IMR-90 (cell line): Measurements from ENCODE around the gene DCUN1D3. TPM values are rescaled to one million over a fixed set of nuclear protein-coding genes. Genes with fewer than 3 reads are reported as not detected.

ENCODE experiments used
- ATAC-seq: fragments of 200-7000 bp; cut with Tn5 transposase; 2 replicates; pipeline ENCODE4 v1.9.1; 2020; ENCODE audit warnings: low read depth, mild to moderate bottlenecking, moderate library complexity
- BruUV-seq: library from RNA; stranded (reverse); fragments of 400-500 nt; replicated peaks from 2 replicates; lab custom pipeline; 2021; lab: Mats Ljungman, UMichigan
- CTCF ChIA-PET: fragments of 300-600 bp; formaldehyde crosslinking; extraction: SDS; loops from one replicate; lab custom pipeline; 2021; ENCODE audit warnings: antibody characterized with exemption; lab: Yijun Ruan, JAX
- POLR2A ChIA-PET: fragments of 300-600 bp; sonication (Branson Sonifier 250); formaldehyde crosslinking; loops from one replicate; lab custom pipeline; 2022; ENCODE audit warnings: antibody characterized with exemption; ENCODE audit not compliant: unreplicated experiment; lab: Charles Lee
- DNase-seq: peaks from one replicate; pipeline ENCODE4 v3.0.0; 2013
- H2AFZ ChIP-seq: replicated peaks from 2 replicates; pipeline ENCODE3; 2013; ENCODE audit warnings: low read length, mild to moderate bottlenecking; ENCODE audit not compliant: poor library complexity
- H2AK5ac ChIP-seq: 2 replicates; pipeline ENCODE4 v1.6.1; 2013; ENCODE audit warnings: low read depth, low read length, inconsistent platforms
- H2AK9ac ChIP-seq: replicated peaks from 2 replicates; pipeline ENCODE3; 2013; ENCODE audit warnings: mild to moderate bottlenecking, low read depth, low read length, moderate library complexity; ENCODE audit not compliant: poor library complexity
- H2BK120ac ChIP-seq: 2 replicates; pipeline ENCODE4 v1.6.1; 2013; ENCODE audit warnings: low read depth, low read length, inconsistent platforms
- H2BK15ac ChIP-seq: 3 replicates; pipeline ENCODE4 v1.6.1; 2013; ENCODE audit warnings: low read depth, low read length, inconsistent platforms
- H2BK20ac ChIP-seq: 2 replicates; pipeline ENCODE4 v1.6.1; 2013; ENCODE audit warnings: low read depth, mild to moderate bottlenecking, inconsistent platforms, low read length, moderate library complexity
- H2BK5ac ChIP-seq: 2 replicates; pipeline ENCODE4 v1.6.1; 2013; ENCODE audit warnings: mild to moderate bottlenecking, low read depth, low read length, inconsistent platforms; ENCODE audit not compliant: poor library complexity, severe bottlenecking
- H3K14ac ChIP-seq: replicated peaks from 2 replicates; pipeline ENCODE4 v1.6.1; 2013; ENCODE audit warnings: low read depth, low read length, inconsistent platforms
- H3K18ac ChIP-seq: 2 replicates; pipeline ENCODE4 v1.6.1; 2013; ENCODE audit warnings: low read depth, low read length, control low read depth
- H3K23ac ChIP-seq: 2 replicates; pipeline ENCODE4 v1.6.1; 2013; ENCODE audit warnings: low read depth, low read length, inconsistent platforms
- H3K27ac ChIP-seq: 2 replicates; pipeline ENCODE4 v1.5.1; 2013; ENCODE audit warnings: mild to moderate bottlenecking, control low read depth, low read length; ENCODE audit not compliant: insufficient read depth
- H3K27me3 ChIP-seq: 2 replicates; pipeline ENCODE4 v1.6.1; 2013; ENCODE audit warnings: low read length; ENCODE audit not compliant: control insufficient read depth, insufficient read depth
- H3K36me3 ChIP-seq: 2 replicates; pipeline ENCODE4 v1.6.1; 2013; ENCODE audit warnings: low read length, mixed read lengths; ENCODE audit not compliant: control insufficient read depth, insufficient read depth
- H3K4ac ChIP-seq: 2 replicates; pipeline ENCODE4 v1.6.1; 2013; ENCODE audit warnings: low read depth, low read length, inconsistent platforms
- H3K4me1 ChIP-seq: 2 replicates; pipeline ENCODE4 v1.6.1; 2013; ENCODE audit warnings: low read length, mixed read lengths; ENCODE audit not compliant: control insufficient read depth, insufficient read depth
- H3K4me2 ChIP-seq: 2 replicates; pipeline ENCODE4 v1.6.1; 2013; ENCODE audit warnings: low read depth, mild to moderate bottlenecking, control low read depth, low read length, moderate library complexity
- H3K4me3 ChIP-seq: 2 replicates; pipeline ENCODE4 v1.5.1; 2013; ENCODE audit warnings: low read depth, mild to moderate bottlenecking, control low read depth, low read length, moderate library complexity; ENCODE audit not compliant: insufficient read depth
- H3K56ac ChIP-seq: 2 replicates; pipeline ENCODE4 v1.6.1; 2013; ENCODE audit warnings: low read length, inconsistent platforms; ENCODE audit not compliant: insufficient read depth; ENCODE audit errors: extremely low read depth
- H3K79me1 ChIP-seq, 2 experiments: 2 replicates each; pipeline ENCODE4 v1.6.1; 2013; ENCODE audit warnings: low read length in 2 of 2, inconsistent platforms in 1 of 2, low read depth in 1 of 2
- H3K9ac ChIP-seq: 2 replicates; pipeline ENCODE4 v1.6.1; 2013; ENCODE audit warnings: low read depth, low read length, control low read depth
- H3K9me1 ChIP-seq: 2 replicates; pipeline ENCODE4 v1.6.1; 2013; ENCODE audit warnings: low read length, inconsistent platforms; ENCODE audit not compliant: insufficient read depth
- H3K9me3 ChIP-seq: 2 replicates; pipeline ENCODE4 v1.6.1; 2013; ENCODE audit warnings: low read length; ENCODE audit not compliant: control insufficient read depth, insufficient read depth
- H4K20me1 ChIP-seq: 2 replicates; pipeline ENCODE4 v1.6.1; 2013; ENCODE audit warnings: low read length, inconsistent platforms; ENCODE audit not compliant: insufficient read depth
- H4K5ac ChIP-seq: 2 replicates; pipeline ENCODE4 v1.6.1; 2013; ENCODE audit warnings: mild to moderate bottlenecking, low read depth, low read length, control low read depth
- H4K8ac ChIP-seq, 2 experiments: 2 replicates each; pipeline ENCODE4 v1.6.1; 2013; ENCODE audit warnings: low read depth in 2 of 2, low read length in 2 of 2, control low read depth in 1 of 2, inconsistent platforms in 1 of 2
- H4K91ac ChIP-seq: 2 replicates; pipeline ENCODE4 v1.6.1; 2013; ENCODE audit warnings: low read depth, low read length, inconsistent platforms; ENCODE audit not compliant: insufficient read depth
- POLR2A ChIP-seq: IDR thresholded peaks from 2 replicates; pipeline ENCODE4 v1.6.1; 2012; ENCODE audit warnings: mild to moderate bottlenecking, low read depth, low read length
- RAD21 ChIP-seq: IDR thresholded peaks from 2 replicates; pipeline ENCODE4 v1.6.1; 2012; ENCODE audit warnings: low read length, improper control_type of control experiment
- WGBS, 2 experiments: methylation state at CpG; one replicate each; pipeline versions ENCODE4 v1.1.5 to v1.1.7; 2013; ENCODE audit warnings: missing lambda C conversion rate in 2 of 2; ENCODE audit not compliant: insufficient read length in 1 of 2; ENCODE audit errors: extremely low coverage in 2 of 2; 5-methylcytosine and 5-hydroxymethylcytosine counted together
- dilution Hi-C: fragments of 300-500 bp; cut with HindIII; formaldehyde crosslinking; loops from one replicate; pipeline ENCODE4 v1.14.3; 2018; ENCODE audit warnings: low sequenced_read_pairs; ENCODE audit not compliant: unreplicated experiment
- in situ Hi-C: fragments of 300-500 bp; cut with MboI; formaldehyde crosslinking; loops from 3 replicates; pipeline ENCODE4 v1.14.3; 2019; ENCODE audit warnings: low sequenced_read_pairs, inconsistent platforms, mixed read lengths
- intact Hi-C: fragments of 100-400 bp; cut with micrococcal nuclease; formaldehyde crosslinking; loops from 2 replicates; pipeline ENCODE4 v1.10.0; 2022
- polyA plus RNA-seq, 3 experiments: library from polyadenylated mRNA; depleted of rRNA; stranded (reverse); fragments of >200 nt; gene quantifications; 2 replicates each; pipeline ENCODE4 v1.2.3, GENCODE V29; 2012; ENCODE audit warnings: low replicate concordance in 1 of 3
- total RNA-seq: library from RNA; depleted of rRNA; stranded (reverse); fragments of >200 nt; gene quantifications from 2 replicates; pipeline ENCODE4 v1.2.3, GENCODE V29; 2012

DCUN1D3 gene
- total and polyA plus RNA-seq, 2 of the 4 experiments (the other 2 are of a cell fraction) = 8.1 to 42.3 TPM

GRCh38 chr16:20818929-20819585, 81.1 kb downstream of the DCUN1D3 start:
- H3K79me1 ChIP-seq = no peaks in the 10 kb centered on the region
- TF ChIP-seq POLR2A = no peak
- no peak for TF ChIP-seq RAD21
- no peak for ATAC-seq
- dilution Hi-C loops (no loop called here), in situ Hi-C loops (no loop called here), intact Hi-C loops (no loop called here)
- H3K14ac ChIP-seq = no peak overlapping the region
- ChIA-PET POLR2A (no interaction called here), CTCF (no interaction called here)
- no peaks in the 10 kb centered on the region for H4K20me1 ChIP-seq
- no peak overlapping the region for H2AK5ac ChIP-seq
- no TSS peak for BruUV-seq
- H4K5ac ChIP-seq = no peak overlapping the region
- H2BK120ac ChIP-seq = no peak overlapping the region
- no peaks in the 10 kb centered on the region for H3K9me3 ChIP-seq
- no peaks in the 10 kb centered on the region for H3K4me1 ChIP-seq
- no peak overlapping the region for H2BK5ac ChIP-seq
- no peak for DNase-seq
- no peak overlapping the region for H3K27ac ChIP-seq
- H3K4ac ChIP-seq = no peak overlapping the region
- H3K9ac ChIP-seq = no peak overlapping the region
- peaks cover 2% of the 10 kb centered on the region; the same call in 1 of the 2 replicates for H3K36me3 ChIP-seq
- H3K56ac ChIP-seq = no peak overlapping the region
- H3K4me2 ChIP-seq = no peak overlapping the region
- H2AFZ ChIP-seq = no peak overlapping the region
- WGBS, 2 experiments = no CpG with 5 or more reads among the region's 4 CpGs
- no peak overlapping the region for H4K91ac ChIP-seq
- H3K27me3 ChIP-seq = no peaks in the 10 kb centered on the region
- no peak overlapping the region for H3K4me3 ChIP-seq
- no peak overlapping the region for H2AK9ac ChIP-seq
- H4K8ac ChIP-seq = no peak overlapping the region
- H3K18ac ChIP-seq = no peak overlapping the region
- H2BK20ac ChIP-seq = no peak overlapping the region
- no peak overlapping the region for H2BK15ac ChIP-seq
- no peak overlapping the region for H3K23ac ChIP-seq
- H3K9me1 ChIP-seq = no peaks in the 10 kb centered on the region
